Left lung (tissue), 10 donors: ENCODE results near the gene PRR13. TPM values are rescaled to one million over a fixed set of nuclear protein-coding genes. Genes with fewer than 3 reads are reported as not detected.
"Not testable (repeated sequence)": the region's sequence is repeated elsewhere in the genome, so short reads cannot be mapped to it uniquely, and the experiment has no call there.

ENCODE experiments used
- ATAC-seq: fragments of 200-7000 bp; cut with Tn5 transposase; one replicate; pipeline ENCODE4 v1.9.1; 2020; ENCODE audit warnings: moderate library complexity
- DNase-seq, 4 donors: peaks; one replicate each; pipeline ENCODE4 v3.0.0-alpha.2; 2013 to 2020
- H3K27ac ChIP-seq, 2 donors: fragments of 200-600 bp; sonication (generic) in 1 of 2; one replicate each; pipeline versions ENCODE4 v1.5.0 to v1.8.0; 2020 to 2021
- H3K27me3 ChIP-seq, 2 donors: fragments of 200-600 bp; sonication (generic) in 1 of 2; one replicate each; pipeline versions ENCODE4 v1.5.0 to v1.8.0; 2020 to 2021
- H3K36me3 ChIP-seq, 2 donors: fragments of 200-600 bp; sonication (generic) in 1 of 2; one replicate each; pipeline versions ENCODE4 v1.5.0 to v1.8.0; 2020 to 2021
- H3K4me1 ChIP-seq, 2 donors: fragments of 200-600 bp; one replicate each; pipeline ENCODE4 v1.8.0; 2021
- H3K4me3 ChIP-seq, 2 donors: fragments of 200-600 bp; sonication (generic) in 1 of 2; one replicate each; pipeline versions ENCODE4 v1.5.0 to v1.8.0; 2020 to 2021; ENCODE audit warnings: mild to moderate bottlenecking in 1 of 2
- H3K9me3 ChIP-seq, 2 donors: fragments of 200-600 bp; sonication (generic) in 1 of 2; one replicate each; pipeline versions ENCODE4 v1.5.0 to v1.8.0; 2020 to 2021
- CTCF ChIP-seq, 2 donors: fragments of 200-600 bp; sonication (generic) in 1 of 2; IDR thresholded peaks; one replicate each; pipeline versions ENCODE4 v1.5.0 to v1.8.0; 2021; ENCODE audit warnings: antibody characterized with exemption in 2 of 2
- intact Hi-C, 2 donors: fragments of 100-400 bp; cut with DNase I; formaldehyde crosslinking; loops; one replicate each; pipeline versions ENCODE4 v1.11.2 to v1.14.2; 2022
- polyA plus RNA-seq, 6 donors: library from polyadenylated mRNA; unstranded; fragments of 120-200 nt; gene quantifications; one replicate each; pipeline ENCODE4 v1.2.1, GENCODE V29; 2013; ENCODE audit not compliant: insufficient read length in 6 of 6
- total RNA-seq, 2 donors: library from RNA; stranded (reverse); fragmentation: NEBNext Ultra II Directional; extraction: Animal tissue kit (Norgen Biotek cat#: 25700); gene quantifications; one replicate each; pipeline ENCODE4 v1.2.1, GENCODE V29; 2021
- donor health status: DM: no; HTN: yes; CAD: no.
- donor health status: DM: no; HTN: no; CAD: no.

The PRR13 gene
- total and polyA plus RNA-seq, 8 donors = 82.7 to 155 (median 115) TPM

DNA sequence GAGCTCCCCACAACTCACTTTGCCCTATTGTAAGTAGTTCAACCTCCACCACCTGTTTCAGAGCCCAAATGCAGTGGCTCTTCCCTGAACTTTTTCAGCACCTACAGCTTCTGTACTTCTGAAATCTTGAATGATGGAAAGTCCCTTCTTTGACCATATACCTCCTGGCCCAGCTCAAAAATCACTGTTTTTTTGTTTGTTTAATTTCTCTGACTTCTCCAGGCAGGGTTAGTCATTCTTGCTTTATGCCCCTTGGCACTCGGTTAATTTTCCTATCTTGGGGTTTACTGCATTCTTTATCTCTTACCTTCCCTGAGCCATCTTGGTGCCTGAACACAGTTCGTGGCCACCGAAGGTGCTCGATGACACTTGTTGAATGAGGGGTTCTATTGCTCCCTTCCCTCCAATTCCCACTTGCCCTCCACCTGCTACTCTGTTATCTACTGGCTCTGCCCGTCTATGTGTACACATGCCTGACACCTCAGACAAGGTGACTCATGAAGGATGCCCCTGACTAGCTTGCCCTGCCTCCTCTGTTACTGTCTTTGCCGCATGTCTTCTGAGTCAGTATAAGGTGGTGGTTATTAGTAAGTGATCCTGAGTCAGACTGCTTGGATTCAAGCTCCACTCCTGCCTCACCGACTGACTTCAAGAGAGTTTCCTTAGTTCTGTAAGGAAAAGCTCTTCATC is 13.5 kb upstream of the PRR13 start:
- Histone ChIP-seq H3K36me3 (no peaks in the 10 kb centered on the region), H3K27me3 (no peaks in the 10 kb centered on the region), H3K4me1 (no peaks in the 10 kb centered on the region), H3K4me3 (no peak overlapping the region), H3K27ac (no peak overlapping the region), H3K9me3 (no peaks in the 10 kb centered on the region)
- DNase-seq (peak in 1 of 4 donors; percentile 11), ATAC-seq (peak; percentile 64)
- TF ChIP-seq CTCF (IDR thresholded peaks at IDR 0.05) = no peak
- intact Hi-C loops = no loop called here

GRCh38 chr12:53428741-53429140 is 12.8 kb upstream of the PRR13 start:
- Histone ChIP-seq H3K9me3 (no peaks in the 10 kb centered on the region), H3K4me1 (no peaks in the 10 kb centered on the region), H3K27me3 (no peaks in the 10 kb centered on the region), H3K36me3 (no peaks in the 10 kb centered on the region), H3K27ac (no peak overlapping the region), H3K4me3 (no peak overlapping the region)
- ATAC-seq = no peak
- DNase-seq = no peak
- TF ChIP-seq CTCF (IDR thresholded peaks at IDR 0.05) = no peak
- intact Hi-C loops = no loop called here

GRCh38 chr12:53430116-53430515 is 11.4 kb upstream of the PRR13 start:
- no peak overlapping the region for H3K4me3 ChIP-seq
- no peaks in the 10 kb centered on the region for H3K9me3 ChIP-seq
- no peak overlapping the region for H3K27ac ChIP-seq
- TF ChIP-seq CTCF (IDR thresholded peaks at IDR 0.05) = no peak
- DNase-seq = no peak
- H3K27me3 ChIP-seq = no peaks in the 10 kb centered on the region
- H3K36me3 ChIP-seq = no peaks in the 10 kb centered on the region
- H3K4me1 ChIP-seq = no peaks in the 10 kb centered on the region
- intact Hi-C loops = no loop called here
- no peak for ATAC-seq

GRCh38 chr12:53431187-53431586 is 10.3 kb upstream of the PRR13 start:
- no peak for DNase-seq
- Histone ChIP-seq H3K4me1 (no peaks in the 10 kb centered on the region), H3K9me3 (no peaks in the 10 kb centered on the region), H3K36me3 (no peaks in the 10 kb centered on the region), H3K4me3 (no peak overlapping the region), H3K27me3 (no peaks in the 10 kb centered on the region), H3K27ac (no peak overlapping the region)
- ATAC-seq = no peak
- intact Hi-C loops = no loop called here
- no peak for TF ChIP-seq CTCF (IDR thresholded peaks at IDR 0.05)

GRCh38 chr12:53435326-53435725 is 6.2 kb upstream of the PRR13 start:
- H3K9me3 ChIP-seq, H3K36me3 ChIP-seq, H3K4me3 ChIP-seq, ATAC-seq, intact Hi-C loops, H3K4me1 ChIP-seq, H3K27ac ChIP-seq, DNase-seq, H3K27me3 ChIP-seq: not testable (repeated sequence)

DNA sequence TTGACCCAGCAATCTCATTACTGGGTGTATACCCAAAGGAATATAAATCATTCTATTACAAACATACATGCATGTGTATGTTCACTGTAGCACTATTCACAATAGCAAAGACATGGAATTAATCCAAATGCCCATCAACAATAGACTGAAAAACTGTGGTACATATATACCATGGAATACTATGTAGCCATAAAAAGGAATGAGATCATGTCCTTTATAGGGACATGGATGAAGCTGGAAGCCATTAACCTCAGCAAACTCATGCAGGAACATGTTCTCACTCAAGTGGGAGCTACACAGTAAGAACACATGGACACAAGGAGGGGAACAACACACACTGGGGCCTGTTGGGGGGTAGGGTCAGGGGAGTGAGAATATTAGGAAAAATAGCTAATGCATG is 2.0 kb upstream of the PRR13 start:
- H3K9me3 ChIP-seq, H3K4me3 ChIP-seq, H3K27ac ChIP-seq, intact Hi-C loops, H3K27me3 ChIP-seq, ATAC-seq, DNase-seq: not testable (repeated sequence)
- Histone ChIP-seq H3K36me3 (peaks cover 0 to 11% of the 10 kb centered on the region in 2 donors), H3K4me1 (peaks cover 15 to 23% of the 10 kb centered on the region in 2 donors)
